GM08714 (cell line): ENCODE data around the gene PHF11.
A peak's percentile ranks its signal among the peaks of the same experiment; 100 is the strongest.

ENCODE experiments used
- H3K4me3 ChIP-seq: fragments of 200-500 bp; sonication (Bioruptor generic); 2 replicates; pipeline ENCODE4 v1.5.1; 2014; ENCODE audit warnings: mild to moderate bottlenecking, low read length, inconsistent platforms
- ZNF274 ChIP-seq: IDR thresholded peaks from 2 replicates; pipeline ENCODE4 v1.6.1; 2012; ENCODE audit warnings: mild to moderate bottlenecking, low read depth, low read length

Gene PHF11

DNA sequence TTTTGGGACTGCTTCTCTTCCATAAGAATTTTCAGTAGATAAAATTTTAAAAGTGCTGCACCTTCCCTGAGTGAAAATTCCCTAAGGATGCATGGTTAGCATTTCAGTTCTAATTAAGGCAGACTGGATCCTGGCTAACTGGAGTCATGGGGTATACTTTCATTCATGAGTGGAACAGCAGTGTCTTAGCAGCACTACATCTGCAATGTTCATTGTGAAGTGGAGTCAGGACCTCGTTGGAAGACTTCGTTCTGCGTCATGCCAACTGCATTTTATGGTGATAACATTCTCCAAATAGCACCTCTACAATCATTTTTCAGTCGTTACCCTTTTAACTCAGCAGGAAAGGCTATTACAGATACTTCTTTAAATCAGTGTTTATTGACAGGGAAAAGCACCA, 25.5 kb downstream of the PHF11 start:
- no peak for TF ChIP-seq ZNF274

DNA sequence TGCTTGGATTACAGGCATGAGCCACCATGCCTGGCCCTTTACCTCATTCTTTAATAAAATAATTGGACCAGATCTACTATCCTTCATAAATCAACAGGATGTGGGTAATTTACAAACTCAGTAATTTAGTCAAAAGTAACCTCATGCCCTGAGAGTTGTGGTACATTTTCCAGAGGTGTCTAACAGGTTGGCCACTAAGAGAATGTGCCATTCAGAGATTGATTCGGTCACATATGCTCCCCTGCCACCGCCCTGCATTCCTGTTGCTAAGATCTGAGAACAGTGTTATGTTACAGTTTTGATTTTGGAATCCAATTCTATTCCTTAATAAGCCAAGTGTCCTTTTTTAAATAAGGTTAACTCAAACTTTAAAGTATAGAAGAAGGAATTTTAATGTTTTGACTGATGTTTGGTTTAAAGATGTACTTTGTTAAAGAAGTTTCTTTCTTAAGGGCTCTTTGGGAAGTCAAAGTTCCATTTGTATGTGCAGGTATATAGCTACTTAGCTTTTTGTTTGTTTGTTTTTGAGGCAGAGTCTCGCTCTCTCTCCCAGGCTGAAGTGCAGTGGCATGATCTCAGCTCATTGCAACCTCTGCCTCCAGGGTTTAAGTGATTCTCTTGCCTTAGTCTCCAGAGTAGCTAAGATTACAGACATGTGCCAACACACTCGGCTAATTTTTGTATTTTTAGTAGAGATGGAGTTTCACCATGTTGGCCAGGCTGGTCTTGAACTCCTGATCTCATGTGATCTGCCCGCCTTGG, 29.2 kb downstream of the PHF11 start:
- no peak for TF ChIP-seq ZNF274
- H3K4me3 ChIP-seq: no peak overlapping the region

More for the DNA sequence above, 25.5 kb downstream of the PHF11 start:
- H3K4me3 ChIP-seq: no peak overlapping the region

DNA sequence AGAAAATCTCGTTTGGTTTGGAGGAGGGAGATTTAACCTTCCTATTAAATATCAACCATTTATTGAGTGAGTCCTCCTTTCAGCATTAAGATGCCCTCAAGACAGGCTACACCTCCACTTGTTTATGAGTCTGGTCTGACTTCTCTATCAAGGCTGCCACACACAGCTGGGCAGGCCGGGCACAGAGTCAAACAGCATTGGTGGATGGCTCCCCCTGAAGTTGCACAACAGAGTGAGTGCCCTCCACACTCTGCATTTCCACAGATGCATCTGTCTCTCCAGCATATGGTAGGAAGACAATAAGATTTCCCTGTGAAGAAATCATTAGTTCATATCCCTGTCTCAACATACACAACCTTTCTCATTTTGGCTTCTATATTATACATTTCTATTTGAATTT, 31.4 kb downstream of the PHF11 start:
- TF ChIP-seq ZNF274: no peak
- H3K4me3 ChIP-seq: no peak overlapping the region

DNA sequence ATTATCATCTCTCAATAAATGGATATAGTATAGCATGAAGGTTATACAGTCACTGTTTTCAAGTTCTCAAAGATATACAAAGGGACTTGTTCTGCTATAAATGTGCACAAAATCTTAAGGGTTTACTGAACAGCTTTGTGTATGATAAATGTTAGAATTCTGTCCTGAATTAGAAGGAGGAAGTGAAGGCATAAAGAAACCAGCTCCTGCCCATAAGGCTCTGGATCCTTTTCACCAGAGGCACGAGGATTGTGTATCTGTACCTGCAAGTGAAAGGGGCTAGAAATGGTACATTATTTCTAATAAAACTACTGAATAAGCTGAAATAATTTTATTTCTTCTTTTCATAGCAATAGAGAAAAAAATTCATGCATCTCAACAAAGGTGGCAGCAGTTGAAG, 32.4 kb downstream of the PHF11 start:
- H3K4me3 ChIP-seq: no peak overlapping the region
- no peak for TF ChIP-seq ZNF274

DNA sequence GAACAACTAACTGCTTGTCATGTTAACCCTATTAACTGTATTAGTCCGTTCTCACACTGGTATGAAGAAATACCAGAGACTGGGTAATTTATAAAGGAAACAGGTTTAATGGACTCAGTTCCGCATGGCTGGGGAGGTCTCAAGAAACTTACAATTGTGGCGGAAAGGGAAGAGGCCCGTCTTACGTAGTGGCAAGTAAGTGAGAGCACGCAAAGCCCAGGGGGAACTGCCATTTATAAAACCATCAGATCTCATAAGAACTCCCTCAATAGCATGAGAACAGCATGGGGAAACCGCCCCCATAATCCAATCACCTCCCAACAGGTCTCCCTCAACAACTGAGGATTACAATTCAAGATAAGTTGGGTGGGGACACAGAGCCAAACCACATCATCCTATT, 34.7 kb downstream of the PHF11 start:
- no peak for TF ChIP-seq ZNF274
- no peak overlapping the region; the same call in 1 of the 2 replicates for H3K4me3 ChIP-seq

DNA sequence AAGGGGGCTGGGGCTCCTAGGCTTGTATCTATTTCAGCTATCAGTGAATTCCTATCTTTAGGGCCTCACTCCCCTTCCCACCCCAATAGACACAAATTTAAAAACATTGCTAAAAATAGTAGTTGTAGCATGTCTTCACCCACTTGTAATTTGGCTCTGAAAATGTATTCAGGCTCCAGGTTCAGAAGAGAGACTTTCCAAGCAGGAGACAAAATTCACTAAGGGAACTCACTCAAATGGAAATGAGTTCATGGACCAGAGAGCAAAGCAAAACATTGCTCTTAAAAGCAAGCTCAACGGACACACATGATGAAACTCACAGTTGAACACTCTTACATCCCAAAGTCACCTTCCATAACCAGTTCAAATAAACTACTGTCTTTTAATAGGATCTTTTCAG, 36.8 kb downstream of the PHF11 start:
- no peak for TF ChIP-seq ZNF274
- H3K4me3 ChIP-seq: 0 out of 2 replicates have a peak overlapping the region, but pooled peaks have one; percentile 13

DNA sequence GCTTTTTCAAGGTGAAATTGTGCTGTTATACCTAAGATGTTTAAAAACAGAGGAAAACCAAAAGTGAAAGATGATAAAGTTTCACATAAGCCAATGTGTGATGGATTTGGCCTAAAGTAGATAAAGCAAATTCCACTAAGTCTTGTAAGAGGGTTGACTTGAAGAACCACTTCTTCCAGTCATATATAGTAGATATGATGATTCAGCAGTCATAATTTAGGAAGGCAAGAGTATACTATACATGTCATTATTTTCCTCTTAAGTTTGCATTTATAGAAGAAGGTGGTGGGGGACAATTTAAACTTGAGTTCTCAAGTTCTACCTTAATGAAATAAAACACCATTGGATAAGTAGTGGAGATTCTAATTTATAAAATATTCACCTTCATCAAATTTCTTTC, 37.3 kb downstream of the PHF11 start:
- TF ChIP-seq ZNF274: no peak
- no peak overlapping the region for H3K4me3 ChIP-seq

DNA sequence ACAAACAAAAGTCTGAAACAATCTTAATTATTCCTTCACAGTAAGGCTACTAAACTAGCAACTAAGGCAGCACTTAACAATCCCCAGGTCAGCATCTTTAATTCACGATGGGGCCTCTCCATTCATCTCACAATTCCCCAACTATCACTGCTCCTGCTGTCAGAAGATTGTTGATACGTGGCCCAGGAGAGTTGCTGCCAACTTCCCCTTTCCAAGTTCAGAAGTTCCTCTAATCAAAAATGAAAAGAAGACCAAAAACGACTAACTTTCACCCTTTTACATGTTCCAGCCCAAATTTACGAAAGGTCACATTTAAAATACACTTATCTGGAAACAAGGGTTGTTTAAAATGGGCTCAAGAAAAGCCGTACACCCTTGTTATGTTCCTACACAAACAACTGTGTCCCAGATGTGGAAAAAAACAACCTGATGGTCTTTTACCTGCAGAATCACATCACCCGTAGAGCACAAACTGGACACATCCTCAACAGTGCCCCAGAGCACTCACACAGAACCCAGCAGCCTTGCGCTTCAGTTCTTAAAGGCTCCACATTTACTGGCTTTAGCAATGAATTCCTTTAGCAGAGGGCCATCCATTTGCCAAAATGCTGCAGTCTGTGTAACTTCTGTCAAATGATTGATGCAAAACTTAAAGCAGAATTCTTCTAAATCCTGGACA, 38.0 kb downstream of the PHF11 start:
- H3K4me3 ChIP-seq: no peak overlapping the region
- TF ChIP-seq ZNF274: no peak

DNA sequence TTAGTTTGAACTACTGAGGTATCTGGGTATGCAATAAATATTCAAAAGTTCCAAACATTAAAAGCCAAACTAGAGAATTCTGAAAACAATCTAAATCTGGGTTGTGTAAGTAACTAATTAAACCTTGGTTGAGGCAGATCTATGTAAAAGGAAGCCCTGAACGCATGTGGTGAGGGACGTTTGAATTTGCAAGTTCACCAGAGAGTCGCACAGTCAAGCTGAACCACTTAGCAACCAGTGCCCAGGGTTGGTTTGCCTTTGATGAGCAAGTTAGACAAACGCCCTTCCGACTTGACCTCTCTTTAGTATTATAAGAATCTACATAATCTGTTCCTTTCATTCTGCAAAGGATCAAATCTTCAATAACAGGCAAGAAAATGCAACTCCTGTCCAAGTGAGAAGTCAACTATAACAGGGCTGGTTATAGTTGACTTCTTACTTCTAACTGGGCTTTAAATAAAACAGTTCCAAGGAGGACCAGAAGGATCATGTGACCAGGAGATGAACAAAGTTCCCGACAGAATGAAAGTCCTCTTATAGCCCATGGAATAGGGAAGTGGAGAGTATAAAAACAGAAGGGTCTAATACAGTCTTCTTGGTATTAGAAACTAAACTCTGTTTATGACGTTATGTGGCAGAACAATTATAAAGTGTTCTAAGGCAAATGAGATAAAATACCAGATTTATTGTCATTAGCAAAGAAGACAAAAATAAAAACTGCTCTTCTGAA, 40.6 kb downstream of the PHF11 start:
- H3K4me3 ChIP-seq: peak overlapping the region; percentile 21; the same call in 1 of the 2 replicates
- no peak for TF ChIP-seq ZNF274

DNA sequence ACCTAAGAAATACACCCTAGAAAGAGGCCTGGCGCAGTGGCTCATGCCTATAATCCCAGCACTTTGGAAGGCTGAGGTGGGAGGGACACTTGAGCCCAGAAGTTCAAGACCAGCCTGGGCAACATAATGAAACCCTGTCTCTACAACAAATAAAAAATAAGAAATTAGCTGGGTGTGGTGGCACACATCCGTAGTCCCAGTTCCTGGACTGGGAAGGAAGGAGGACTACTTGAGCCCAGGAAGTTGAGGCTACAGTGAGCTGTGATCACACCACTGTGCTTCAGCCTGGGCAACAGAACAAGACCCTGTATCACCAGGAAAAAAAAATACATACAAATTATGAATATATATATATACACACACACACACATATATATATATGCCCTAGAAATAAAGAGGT, 42.7 kb downstream of the PHF11 start:
- no peak overlapping the region for H3K4me3 ChIP-seq
- no peak for TF ChIP-seq ZNF274

DNA sequence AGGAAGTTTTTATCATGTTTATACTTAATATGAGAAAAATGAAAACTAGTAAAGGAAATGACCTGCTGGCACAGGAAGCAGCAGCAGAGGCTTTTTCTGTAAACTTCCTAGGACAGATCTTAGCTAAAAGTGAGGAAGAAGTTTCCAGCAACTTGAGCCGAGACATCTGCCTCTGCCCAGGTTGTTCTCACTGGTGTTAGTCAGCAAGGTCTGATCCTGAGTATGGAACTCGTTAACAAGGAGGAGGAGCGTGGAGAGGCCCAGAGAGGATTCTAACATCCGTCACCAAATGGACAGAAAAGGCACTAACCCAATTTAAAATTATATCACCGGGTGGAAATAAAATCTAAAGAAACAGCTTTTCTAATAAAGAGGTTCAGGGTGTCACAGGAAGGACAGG, 43.6 kb downstream of the PHF11 start:
- no peak for TF ChIP-seq ZNF274
- no peak overlapping the region for H3K4me3 ChIP-seq

DNA sequence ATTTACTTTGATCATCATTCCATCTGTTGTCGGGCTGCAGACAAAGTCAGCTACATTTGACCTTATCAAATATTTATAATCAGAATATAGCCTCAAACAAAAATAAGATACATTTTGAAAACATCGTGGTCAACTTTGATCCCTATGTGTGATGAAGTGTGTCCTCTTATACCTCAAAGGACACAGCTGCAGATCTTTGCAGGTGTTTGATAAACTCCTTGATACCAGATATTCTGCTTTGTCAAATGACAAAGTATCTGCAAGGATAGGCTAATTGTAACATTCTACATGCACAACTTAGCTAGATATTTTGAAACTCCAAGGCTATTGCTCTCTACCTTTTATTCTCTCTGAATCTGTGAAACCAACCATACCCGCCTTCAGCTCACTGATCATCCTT, 44.0 kb downstream of the PHF11 start:
- TF ChIP-seq ZNF274: no peak

DNA sequence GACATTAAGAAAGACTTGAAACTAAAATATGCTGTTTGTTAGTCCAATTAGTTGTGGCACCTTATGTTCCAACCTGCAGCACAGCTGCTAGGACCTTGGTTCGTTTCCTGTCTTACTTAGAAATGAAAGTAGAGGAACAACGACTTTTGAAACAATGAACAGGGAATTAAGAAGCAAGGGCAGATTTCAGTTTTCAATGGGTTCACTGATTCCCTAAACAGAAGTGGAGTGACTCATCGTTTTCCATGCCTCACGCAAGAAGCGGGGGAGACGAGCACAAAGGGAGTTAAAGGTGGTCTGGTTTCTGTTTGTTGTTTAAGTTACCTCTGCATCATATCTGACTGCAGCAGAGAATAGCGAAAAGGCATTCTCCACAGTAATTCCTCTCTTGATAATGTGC, 44.8 kb downstream of the PHF11 start:
- no peak for TF ChIP-seq ZNF274
- H3K4me3 ChIP-seq: peak overlapping the region; percentile 63; the same call in 1 of the 2 replicates

More for the DNA sequence above, 44.0 kb downstream of the PHF11 start:
- no peak overlapping the region; the same call in 1 of the 2 replicates for H3K4me3 ChIP-seq

DNA sequence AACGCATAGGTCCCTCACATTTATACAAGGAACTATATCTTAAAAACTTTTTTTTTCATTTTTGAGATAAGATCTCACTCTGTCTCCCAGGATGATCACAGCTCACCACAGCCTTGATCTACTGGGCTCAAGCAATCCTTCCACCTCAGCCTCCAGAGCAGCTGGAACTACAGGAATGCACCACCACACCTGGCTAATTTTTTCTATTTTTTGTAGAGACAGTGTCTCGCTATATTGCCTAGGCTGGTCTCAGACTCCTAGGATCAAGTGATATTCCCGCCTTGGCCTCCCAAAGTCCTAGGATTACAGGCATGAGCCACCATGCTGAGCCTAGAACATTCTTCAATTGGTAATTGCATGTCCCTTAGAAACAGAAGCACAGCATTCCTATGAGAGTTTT, 47.9 kb downstream of the PHF11 start:
- no peak for TF ChIP-seq ZNF274
- H3K4me3 ChIP-seq: no peak overlapping the region

DNA sequence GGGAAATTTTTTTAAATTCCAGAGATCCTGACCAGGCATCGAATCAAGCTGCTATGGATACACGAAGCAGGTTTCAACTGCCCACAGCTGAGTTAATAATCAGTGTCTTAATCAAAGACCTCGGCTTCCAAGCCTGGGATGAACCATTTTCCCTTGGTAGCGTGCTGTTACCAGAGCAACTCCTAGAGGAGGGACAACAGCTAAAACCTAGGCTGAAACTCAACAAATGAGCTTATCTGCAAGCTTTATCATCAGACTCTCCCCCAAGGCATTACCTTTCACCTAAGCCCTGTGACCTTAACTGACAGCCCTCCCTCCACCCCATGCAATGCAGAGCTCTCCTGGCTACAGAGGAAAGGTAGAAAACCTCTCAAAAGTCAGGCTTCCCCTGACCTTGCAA, 49.9 kb downstream of the PHF11 start:
- H3K4me3 ChIP-seq: no peak overlapping the region
- no peak for TF ChIP-seq ZNF274
